Stimulated activated CD8-positive, alpha-beta memory T cell treated with anti-CD3 and anti-CD28 coated beads, Interleukin-12 subunit alpha, Interleukin-12 subunit beta, amount 100 ng/mL, for 24 hours (primary cell): Measurements from ENCODE around the gene CDC45.

Source experiments
- DNase-seq: peaks from one replicate; pipeline ENCODE4 v3.0.0-alpha.2; 2020; ENCODE audit errors: extremely low read depth

The CDC45 gene

GRCh38 chr22:19469421-19469820, 10.3 kb upstream of the CDC45 start:
- no peak for DNase-seq

- no peak for DNase-seq
Measured at GRCh38 chr22:19470010-19470409, 9.7 kb upstream of the CDC45 start.

GRCh38 chr22:19471572-19471971, 8.1 kb upstream of the CDC45 start:
- no peak for DNase-seq

GRCh38 chr22:19472233-19472632, 7.5 kb upstream of the CDC45 start:
- no peak for DNase-seq

GRCh38 chr22:19473578-19473977, 6.1 kb upstream of the CDC45 start:
- DNase-seq, result no peak

GRCh38 chr22:19476023-19476422, 3.7 kb upstream of the CDC45 start:
- no peak for DNase-seq

GRCh38 chr22:19477321-19478044, 2.2 kb upstream of the CDC45 start:
- DNase-seq, result no peak

- no peak for DNase-seq
Measured at GRCh38 chr22:19478045-19478900, 1.4 kb upstream of the CDC45 start.

- peak; percentile 60 for DNase-seq
Measured at GRCh38 chr22:19478901-19479354, 792 bp upstream of the CDC45 start, which contains the start of gene UFD1. Gene UFD1, minus strand, starts transcription at chr22:19479193. Its CDS starts 108 bp downstream, at chr22:19479085.

GRCh38 chr22:19480173-19480568, 451 bp downstream of the CDC45 start:
- no peak for DNase-seq

GRCh38 chr22:19480789-19481188, 1.1 kb downstream of the CDC45 start:
- DNase-seq, result no peak

- DNase-seq, result no peak
Measured at GRCh38 chr22:19482297-19482696, 2.6 kb downstream of the CDC45 start.

- DNase-seq, result no peak
Measured at GRCh38 chr22:19483481-19484244, 3.9 kb downstream of the CDC45 start.

- DNase-seq, result no peak
Measured at GRCh38 chr22:19488285-19488684, 8.6 kb downstream of the CDC45 start.

GRCh38 chr22:19488884-19489843, 9.4 kb downstream of the CDC45 start:
- DNase-seq, result no peak

- no peak for DNase-seq
Measured at GRCh38 chr22:19490628-19491230, 11.0 kb downstream of the CDC45 start.

- DNase-seq, result no peak
Measured at GRCh38 chr22:19492504-19493174, 12.9 kb downstream of the CDC45 start.

- no peak for DNase-seq
Measured at GRCh38 chr22:19494001-19494560, 14.4 kb downstream of the CDC45 start.

- no peak for DNase-seq
Measured at GRCh38 chr22:19494676-19495173, 15.0 kb downstream of the CDC45 start.
